Duodenal mucosa (tissue), 2 donors: ENCODE measurements around the gene LGR6.
"Not testable (repeated sequence)": the region's sequence is repeated elsewhere in the genome, so short reads cannot be mapped to it uniquely, and the experiment has no call there.

Experiments
- H3K27ac ChIP-seq: one replicate; pipeline ENCODE4 v1.7.0; 2013; ENCODE audit warnings: low read depth, low read length
- H3K27me3 ChIP-seq, 2 donors: one replicate each; pipeline ENCODE4 v1.7.0; 2013; ENCODE audit warnings: low read length in 2 of 2, control low read depth in 1 of 2; ENCODE audit not compliant: insufficient read depth in 2 of 2, control insufficient read depth in 1 of 2
- H3K36me3 ChIP-seq, 2 donors: one replicate each; pipeline ENCODE4 v1.7.0; 2013; ENCODE audit warnings: low read length in 2 of 2, control low read depth in 1 of 2; ENCODE audit not compliant: insufficient read depth in 2 of 2, control insufficient read depth in 1 of 2
- H3K4me1 ChIP-seq, 2 donors: one replicate each; pipeline ENCODE4 v1.7.0; 2013; ENCODE audit warnings: low read length in 2 of 2, control low read depth in 1 of 2; ENCODE audit not compliant: insufficient read depth in 2 of 2, control insufficient read depth in 1 of 2
- H3K4me3 ChIP-seq, 2 donors: one replicate each; pipeline ENCODE4 v1.7.0; 2013; ENCODE audit warnings: low read length in 2 of 2, low read depth in 1 of 2
- H3K9ac ChIP-seq, 2 donors: one replicate each; pipeline ENCODE4 v1.7.0; 2013; ENCODE audit warnings: low read length in 2 of 2, low read depth in 1 of 2
- H3K9me3 ChIP-seq, 2 donors: one replicate each; pipeline ENCODE4 v1.7.0; 2013; ENCODE audit warnings: low read length in 2 of 2, control low read depth in 1 of 2; ENCODE audit not compliant: control insufficient read depth in 1 of 2

Gene LGR6

GRCh38 chr1:202352583-202353197 lies 159.1 kb downstream of the LGR6 start:
- not testable (repeated sequence) for H3K9ac ChIP-seq, H3K4me3 ChIP-seq, H3K9me3 ChIP-seq, H3K27ac ChIP-seq, H3K27me3 ChIP-seq, H3K36me3 ChIP-seq
- H3K4me1 ChIP-seq: peaks cover 0 to 13% of the 10 kb centered on the region in 2 donors

- no peak overlapping the region for H3K27ac ChIP-seq
- no peak overlapping the region for H3K9ac ChIP-seq
- no peaks in the 10 kb centered on the region for H3K4me1 ChIP-seq
Measured at GRCh38 chr1:202355944-202356553, 162.4 kb downstream of the LGR6 start.

GRCh38 chr1:202357506-202357905 lies 163.9 kb downstream of the LGR6 start:
- Histone ChIP-seq H3K36me3 (no peaks in the 10 kb centered on the region), H3K27ac (no peak overlapping the region), H3K9me3 (no peaks in the 10 kb centered on the region), H3K4me1 (no peaks in the 10 kb centered on the region), H3K27me3 (no peaks in the 10 kb centered on the region), H3K4me3 (no peak overlapping the region), H3K9ac (no peak overlapping the region)

More at GRCh38 chr1:202355944-202356553, 162.4 kb downstream of the LGR6 start:
- H3K4me3 ChIP-seq: no peak overlapping the region
- H3K9me3 ChIP-seq: no peaks in the 10 kb centered on the region
- no peaks in the 10 kb centered on the region for H3K27me3 ChIP-seq
- H3K36me3 ChIP-seq: no peaks in the 10 kb centered on the region

GRCh38 chr1:202361224-202361623 lies 167.6 kb downstream of the LGR6 start:
- no peaks in the 10 kb centered on the region for H3K4me1 ChIP-seq
- no peak overlapping the region for H3K4me3 ChIP-seq
- no peak overlapping the region for H3K9ac ChIP-seq
- H3K9me3 ChIP-seq: no peaks in the 10 kb centered on the region
- H3K27ac ChIP-seq: no peak overlapping the region
- H3K27me3 ChIP-seq: no peaks in the 10 kb centered on the region
- H3K36me3 ChIP-seq: no peaks in the 10 kb centered on the region

DNA sequence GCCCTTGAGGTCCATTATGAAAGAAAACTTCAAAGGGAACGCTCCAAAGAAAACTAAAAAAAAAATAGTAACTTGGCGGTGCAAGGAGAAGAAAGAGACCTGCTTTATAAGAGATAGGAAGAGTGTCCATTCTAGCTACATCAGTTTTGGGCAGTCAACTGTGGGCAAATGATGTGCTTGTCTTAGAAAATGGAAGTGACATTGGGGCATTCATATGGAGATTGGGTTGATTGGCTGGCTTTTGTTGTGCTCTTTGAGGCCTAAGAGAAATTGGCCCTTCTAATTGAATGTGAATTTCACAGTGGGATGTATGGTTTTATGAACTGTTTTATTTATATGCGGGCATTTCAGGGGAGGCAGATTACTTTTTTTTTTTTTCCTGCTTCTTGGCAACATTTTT lies 168.1 kb downstream of the LGR6 start:
- H3K9ac ChIP-seq: no peak overlapping the region
- no peak overlapping the region for H3K27ac ChIP-seq
- H3K27me3 ChIP-seq: no peaks in the 10 kb centered on the region
- H3K4me3 ChIP-seq: no peak overlapping the region
- no peaks in the 10 kb centered on the region for H3K36me3 ChIP-seq
- no peaks in the 10 kb centered on the region for H3K4me1 ChIP-seq
- no peaks in the 10 kb centered on the region for H3K9me3 ChIP-seq

GRCh38 chr1:202362212-202362611 lies 168.6 kb downstream of the LGR6 start:
- Histone ChIP-seq H3K9me3 (no peaks in the 10 kb centered on the region), H3K27ac (no peak overlapping the region), H3K4me3 (no peak overlapping the region), H3K4me1 (no peaks in the 10 kb centered on the region), H3K9ac (no peak overlapping the region), H3K27me3 (no peaks in the 10 kb centered on the region), H3K36me3 (no peaks in the 10 kb centered on the region)

GRCh38 chr1:202365092-202365815 lies 171.7 kb downstream of the LGR6 start:
- H3K9me3 ChIP-seq: no peaks in the 10 kb centered on the region
- H3K4me3 ChIP-seq: no peak overlapping the region
- no peak overlapping the region for H3K27ac ChIP-seq
- H3K27me3 ChIP-seq: no peaks in the 10 kb centered on the region
- no peaks in the 10 kb centered on the region for H3K36me3 ChIP-seq
- no peak overlapping the region for H3K9ac ChIP-seq
- no peaks in the 10 kb centered on the region for H3K4me1 ChIP-seq

GRCh38 chr1:202367271-202367670 lies 173.7 kb downstream of the LGR6 start:
- H3K27me3 ChIP-seq: no peaks in the 10 kb centered on the region
- H3K4me3 ChIP-seq: no peak overlapping the region
- no peak overlapping the region for H3K27ac ChIP-seq
- no peaks in the 10 kb centered on the region for H3K9me3 ChIP-seq
- H3K9ac ChIP-seq: no peak overlapping the region
- no peaks in the 10 kb centered on the region for H3K4me1 ChIP-seq
- H3K36me3 ChIP-seq: no peaks in the 10 kb centered on the region
